Astrocyte (in vitro differentiated cells and primary cell): ENCODE results near the gene OTUD7B. TPM values are rescaled to one million over a fixed set of nuclear protein-coding genes. Genes with fewer than 3 reads are reported as not detected.
A peak's percentile ranks its signal among the peaks of the same experiment; 100 is the strongest.

Experiments used
- DNase-seq: peaks from one replicate; pipeline ENCODE4 v3.0.0-alpha.2; 2010; ENCODE audit warnings: low read depth
- FAIRE-seq: peaks from 2 replicates; lab custom pipeline; 2011; peaks lifted over from hg19 to GRCh38; lab: Jason Lieb, UNC
- H2AFZ ChIP-seq: 2 replicates; pipeline ENCODE4 v1.6.0; 2012; ENCODE audit warnings: low read depth, low read length, inconsistent platforms
- H3K27ac ChIP-seq: 2 replicates; pipeline ENCODE4 v1.5.1; 2011; ENCODE audit warnings: low read depth, low read length, inconsistent platforms
- H3K27me3 ChIP-seq: 2 replicates; pipeline ENCODE4 v1.6.0; 2011; ENCODE audit warnings: low read length, inconsistent platforms; ENCODE audit not compliant: insufficient read depth
- H3K36me3 ChIP-seq: 2 replicates; pipeline ENCODE4 v1.5.1; 2011; ENCODE audit warnings: low read length, inconsistent platforms; ENCODE audit not compliant: insufficient read depth
- H3K4me1 ChIP-seq: 2 replicates; pipeline ENCODE4 v1.5.1; 2011; ENCODE audit warnings: low read length, inconsistent platforms; ENCODE audit not compliant: insufficient read depth
- H3K4me2 ChIP-seq: 2 replicates; pipeline ENCODE4 v1.6.0; 2012; ENCODE audit warnings: low read length, inconsistent platforms
- H3K4me3 ChIP-seq: 2 replicates; pipeline ENCODE4 v1.5.1; 2011; ENCODE audit warnings: low read depth, mild to moderate bottlenecking, low read length, inconsistent platforms; ENCODE audit not compliant: insufficient read depth
- H3K79me2 ChIP-seq: 2 replicates; pipeline ENCODE4 v1.6.0; 2012; ENCODE audit warnings: mild to moderate bottlenecking, low read length, inconsistent platforms; ENCODE audit not compliant: insufficient read depth
- H3K9ac ChIP-seq: 2 replicates; pipeline ENCODE4 v1.6.0; 2012; ENCODE audit warnings: mild to moderate bottlenecking, low read length, inconsistent platforms
- H3K9me3 ChIP-seq: 2 replicates; pipeline ENCODE4 v1.5.1; 2012; ENCODE audit warnings: low read depth, mild to moderate bottlenecking, low read length, inconsistent platforms; ENCODE audit not compliant: insufficient read depth
- H4K20me1 ChIP-seq: 2 replicates; pipeline ENCODE4 v1.6.0; 2012; ENCODE audit warnings: low read length, inconsistent platforms; ENCODE audit not compliant: insufficient read depth
- H3K27ac Mint-ChIP-seq: one replicate; pipeline ENCODE4 v1.8.0; 2021; ENCODE audit warnings: mild to moderate bottlenecking, mixed read lengths; ENCODE audit not compliant: unreplicated experiment
- H3K27me3 Mint-ChIP-seq: one replicate; pipeline ENCODE4 v1.8.0; 2021; ENCODE audit warnings: low read depth, mixed read lengths; ENCODE audit not compliant: unreplicated experiment
- H3K36me3 Mint-ChIP-seq: one replicate; pipeline ENCODE4 v1.8.0; 2021; ENCODE audit warnings: low read depth, mixed read lengths; ENCODE audit not compliant: unreplicated experiment
- H3K4me1 Mint-ChIP-seq: one replicate; pipeline ENCODE4 v1.8.0; 2021; ENCODE audit warnings: low read depth, mixed read lengths; ENCODE audit not compliant: unreplicated experiment
- H3K4me3 Mint-ChIP-seq: one replicate; pipeline ENCODE4 v1.8.0; 2021; ENCODE audit warnings: mild to moderate bottlenecking, moderate library complexity, mixed read lengths; ENCODE audit not compliant: unreplicated experiment
- H3K9me3 Mint-ChIP-seq: one replicate; pipeline ENCODE4 v1.8.0; 2021; ENCODE audit warnings: mild to moderate bottlenecking, mixed read lengths; ENCODE audit not compliant: unreplicated experiment
- EZH2 ChIP-seq: IDR thresholded peaks from 2 replicates; pipeline ENCODE4 v1.6.1; 2012; ENCODE audit warnings: mild to moderate bottlenecking, low read length, inconsistent platforms; ENCODE audit not compliant: insufficient read depth
- total RNA-seq: library from RNA; stranded (reverse); gene quantifications from 2 replicates; pipeline ENCODE4 v1.2.1, GENCODE V29; 2021
- TF ChIP-seq, protein P1 (sequence below): IDR thresholded peaks from 2 replicates; pipeline ENCODE4 v1.5.1; 2011; ENCODE audit warnings: low read depth, mild to moderate bottlenecking, inconsistent platforms, low read length, moderate library complexity; ENCODE audit not compliant: insufficient read depth

Gene OTUD7B
- total RNA-seq, 1 donor from 2014 or later: 33.1 TPM

DNA sequence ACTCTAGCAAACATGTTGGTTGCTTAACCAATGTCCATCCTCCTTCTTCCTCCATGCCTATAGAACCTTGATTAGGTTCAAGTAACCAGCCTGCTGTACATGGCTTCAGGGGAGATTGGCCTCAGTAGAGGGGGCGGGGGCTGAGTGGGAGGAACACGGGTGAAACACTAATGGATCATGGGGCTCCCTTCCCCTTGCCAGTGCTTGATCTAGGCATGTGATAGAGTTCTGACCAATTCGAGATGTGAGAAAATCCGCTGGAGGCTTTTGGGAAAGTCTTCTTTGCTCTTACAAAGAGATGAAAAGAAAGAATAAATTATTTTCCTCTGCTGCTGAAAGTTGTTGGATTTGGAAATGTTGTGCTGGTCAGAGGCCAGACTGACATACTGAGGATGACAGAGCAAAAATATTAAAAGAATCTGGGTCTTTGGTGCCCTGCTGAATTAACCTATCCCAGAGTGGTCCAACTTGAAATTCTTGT is 5.2 kb upstream of the OTUD7B start:
- H3K4me2 ChIP-seq: no peak overlapping the region
- no peaks in the 10 kb centered on the region for H4K20me1 ChIP-seq
- no peaks in the 10 kb centered on the region for H3K27me3 ChIP-seq
- Mint-ChIP-seq H3K27ac (peak overlapping the region; percentile 34), H3K36me3 (no peaks in the 10 kb centered on the region), H3K4me3 (no peak overlapping the region), H3K4me1 (no peaks in the 10 kb centered on the region), H3K9me3 (no peaks in the 10 kb centered on the region), H3K27me3 (no peaks in the 10 kb centered on the region)
- FAIRE-seq: no peak
- no peak overlapping the region for H3K4me3 ChIP-seq
- DNase-seq: no peak
- TF ChIP-seq, protein P1, sequence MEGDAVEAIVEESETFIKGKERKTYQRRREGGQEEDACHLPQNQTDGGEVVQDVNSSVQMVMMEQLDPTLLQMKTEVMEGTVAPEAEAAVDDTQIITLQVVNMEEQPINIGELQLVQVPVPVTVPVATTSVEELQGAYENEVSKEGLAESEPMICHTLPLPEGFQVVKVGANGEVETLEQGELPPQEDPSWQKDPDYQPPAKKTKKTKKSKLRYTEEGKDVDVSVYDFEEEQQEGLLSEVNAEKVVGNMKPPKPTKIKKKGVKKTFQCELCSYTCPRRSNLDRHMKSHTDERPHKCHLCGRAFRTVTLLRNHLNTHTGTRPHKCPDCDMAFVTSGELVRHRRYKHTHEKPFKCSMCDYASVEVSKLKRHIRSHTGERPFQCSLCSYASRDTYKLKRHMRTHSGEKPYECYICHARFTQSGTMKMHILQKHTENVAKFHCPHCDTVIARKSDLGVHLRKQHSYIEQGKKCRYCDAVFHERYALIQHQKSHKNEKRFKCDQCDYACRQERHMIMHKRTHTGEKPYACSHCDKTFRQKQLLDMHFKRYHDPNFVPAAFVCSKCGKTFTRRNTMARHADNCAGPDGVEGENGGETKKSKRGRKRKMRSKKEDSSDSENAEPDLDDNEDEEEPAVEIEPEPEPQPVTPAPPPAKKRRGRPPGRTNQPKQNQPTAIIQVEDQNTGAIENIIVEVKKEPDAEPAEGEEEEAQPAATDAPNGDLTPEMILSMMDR: no peak
- no peak for TF ChIP-seq EZH2
- H3K27ac ChIP-seq: no peak overlapping the region
- peaks cover 6% of the 10 kb centered on the region for H3K4me1 ChIP-seq
- H3K36me3 ChIP-seq: no peaks in the 10 kb centered on the region
- no peaks in the 10 kb centered on the region for H3K79me2 ChIP-seq
- no peak overlapping the region for H3K9ac ChIP-seq
- H2AFZ ChIP-seq: no peak overlapping the region
- H3K9me3 ChIP-seq: no peaks in the 10 kb centered on the region

DNA sequence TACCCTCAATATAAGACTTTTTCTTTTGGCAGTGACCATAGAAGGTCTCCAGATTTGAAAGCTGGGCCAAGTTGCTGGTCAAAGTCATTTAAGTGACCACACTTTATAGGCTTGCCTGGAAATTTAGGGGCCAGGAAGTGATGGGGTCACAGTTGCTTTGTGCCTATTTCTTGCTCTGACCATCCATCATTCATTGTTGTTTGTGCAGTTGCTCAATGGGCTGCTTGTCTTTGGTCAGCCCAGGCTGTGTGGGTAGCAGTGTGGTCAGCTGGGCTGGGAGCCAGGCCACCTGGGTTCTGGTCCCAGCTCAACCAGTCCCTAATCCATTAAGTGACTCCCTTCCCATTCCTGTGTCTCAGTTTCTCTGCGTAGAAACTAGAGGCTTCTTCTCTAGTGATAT is 2.1 kb upstream of the OTUD7B start:
- Mint-ChIP-seq H3K9me3 (no peaks in the 10 kb centered on the region), H3K4me1 (peaks cover 10% of the 10 kb centered on the region), H3K36me3 (no peaks in the 10 kb centered on the region), H3K27ac (no peak overlapping the region), H3K27me3 (no peaks in the 10 kb centered on the region), H3K4me3 (no peak overlapping the region)
- FAIRE-seq: no peak
- no peak overlapping the region for H2AFZ ChIP-seq
- peaks cover 25% of the 10 kb centered on the region for H3K79me2 ChIP-seq
- H3K9ac ChIP-seq: no peak overlapping the region
- peak; percentile 78 for DNase-seq
- H3K4me1 ChIP-seq: peaks cover 18% of the 10 kb centered on the region
- no peak overlapping the region for H3K4me2 ChIP-seq
- no peak overlapping the region for H3K27ac ChIP-seq
- no peak for TF ChIP-seq EZH2
- TF ChIP-seq, protein P1: no peak
- H3K27me3 ChIP-seq: no peaks in the 10 kb centered on the region
- H3K9me3 ChIP-seq: no peaks in the 10 kb centered on the region
- peaks cover 14% of the 10 kb centered on the region for H4K20me1 ChIP-seq
- H3K4me3 ChIP-seq: no peak overlapping the region
- H3K36me3 ChIP-seq: no peaks in the 10 kb centered on the region

DNA sequence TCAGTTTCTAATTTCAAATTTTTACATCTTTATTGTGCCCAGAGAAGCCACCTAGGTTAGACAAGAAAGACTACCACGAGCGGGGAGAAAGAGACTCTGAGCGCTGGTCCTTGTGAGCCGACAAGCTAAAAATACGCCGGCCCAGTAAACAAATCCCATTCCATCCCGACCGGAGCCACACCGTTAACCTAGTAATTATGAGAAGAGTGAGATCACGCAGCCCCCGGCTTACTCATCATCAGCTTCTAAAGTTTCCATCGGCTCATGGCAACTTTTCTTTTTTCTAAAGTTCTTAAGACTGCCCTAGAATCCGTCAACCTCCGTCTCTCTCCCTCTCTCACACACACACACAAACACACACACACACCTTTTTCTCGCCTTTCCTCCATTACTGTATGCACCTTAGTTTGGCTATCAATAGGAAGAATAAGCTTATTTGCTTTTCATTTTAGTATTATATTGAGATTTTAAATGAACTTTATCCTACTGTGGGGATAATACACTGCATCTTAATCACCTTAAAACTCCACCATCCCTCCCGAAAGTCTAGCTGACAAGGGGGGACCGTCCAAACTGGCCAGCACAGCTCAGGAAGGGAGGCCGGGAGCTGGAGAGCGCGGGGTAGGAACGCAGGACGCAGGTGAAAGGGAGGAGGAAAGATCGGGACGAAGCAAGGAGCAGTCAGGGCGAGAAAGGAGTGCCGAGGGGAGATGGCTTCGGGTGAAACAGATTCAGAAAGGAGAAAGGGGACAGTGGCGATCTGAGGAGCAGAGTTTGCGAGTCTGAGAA is 728 bp downstream of the OTUD7B start:
- H3K9me3 Mint-ChIP-seq: no peaks in the 10 kb centered on the region

More for the DNA sequence above, 728 bp downstream of the OTUD7B start:
- Histone ChIP-seq H3K4me2 (peak overlapping the region; percentile 83), H3K79me2 (peaks cover 53% of the 10 kb centered on the region), H3K4me3 (peak overlapping the region; percentile 97), H3K9ac (peak overlapping the region; percentile 100), H3K4me1 (peaks cover 29% of the 10 kb centered on the region), H2AFZ (peak overlapping the region; percentile 50), H3K36me3 (peaks cover 8% of the 10 kb centered on the region), H4K20me1 (peaks cover 37% of the 10 kb centered on the region), H3K27me3 (no peaks in the 10 kb centered on the region), H3K9me3 (no peaks in the 10 kb centered on the region), H3K27ac (peak overlapping the region; percentile 96)
- Mint-ChIP-seq H3K4me3 (peak overlapping the region; percentile 93), H3K36me3 (no peaks in the 10 kb centered on the region), H3K27ac (peak overlapping the region; percentile 94), H3K27me3 (no peaks in the 10 kb centered on the region), H3K4me1 (peaks cover 23% of the 10 kb centered on the region)
- TF ChIP-seq, protein P1: no peak
- TF ChIP-seq EZH2: no peak
- no peak for FAIRE-seq
- DNase-seq: peak; percentile 91
